Aorta (tissue), 5 donors: Measurements from ENCODE around the gene STIM1. TPM values are rescaled to one million over a fixed set of nuclear protein-coding genes. Genes with fewer than 3 reads are reported as not detected.

ENCODE experiments used
- ATAC-seq: fragments of 200-7000 bp; cut with Tn5 transposase; one replicate; pipeline ENCODE4 v1.9.1; 2022; ENCODE audit warnings: moderate library complexity; ENCODE audit not compliant: low FRiP score
- DNase-seq, 2 donors: peaks; one replicate each; pipeline ENCODE4 v3.0.0-alpha.2; 2020
- H3K27ac ChIP-seq, 2 donors: one replicate each; pipeline ENCODE4 v1.5.1; 2013; ENCODE audit warnings: low read length in 2 of 2, mild to moderate bottlenecking in 2 of 2, moderate library complexity in 2 of 2, control low read depth in 1 of 2, inconsistent platforms in 1 of 2, low read depth in 1 of 2
- H3K27me3 ChIP-seq, 2 donors: one replicate each; pipeline ENCODE4 v1.6.1; 2013; ENCODE audit warnings: control low read depth in 1 of 2, low read length in 1 of 2, mild to moderate bottlenecking in 1 of 2, moderate library complexity in 1 of 2; ENCODE audit not compliant: insufficient read depth in 2 of 2, control insufficient read depth in 1 of 2
- H3K36me3 ChIP-seq, 2 donors: one replicate each; pipeline ENCODE4 v1.6.1; 2013; ENCODE audit warnings: control low read depth in 1 of 2, low read length in 1 of 2, mild to moderate bottlenecking in 1 of 2; ENCODE audit not compliant: insufficient read depth in 2 of 2, control insufficient read depth in 1 of 2
- H3K4me1 ChIP-seq, 2 donors: one replicate each; pipeline ENCODE4 v1.6.1; 2013; ENCODE audit warnings: low read length in 2 of 2, control low read depth in 1 of 2, mild to moderate bottlenecking in 1 of 2, moderate library complexity in 1 of 2; ENCODE audit not compliant: insufficient read depth in 2 of 2, control insufficient read depth in 1 of 2
- H3K4me3 ChIP-seq, 2 donors: one replicate each; pipeline ENCODE4 v1.5.1; 2013; ENCODE audit warnings: low read length in 2 of 2, control low read depth in 1 of 2, mild to moderate bottlenecking in 1 of 2
- H3K9me3 ChIP-seq: one replicate; pipeline ENCODE4 v1.6.1; 2013; ENCODE audit warnings: mild to moderate bottlenecking, low read length; ENCODE audit not compliant: control insufficient read depth
- WGBS, 2 donors: extraction: QIAGEN DNeasy Blood & Tissue Kit; methylation state at CpG; one replicate each; pipeline ENCODE4 v1.1.7; 2013; 5-methylcytosine and 5-hydroxymethylcytosine counted together
- intact Hi-C, 2 donors: fragments of 100-400 bp; cut with DNase I; formaldehyde crosslinking; loops; one replicate each; pipeline versions ENCODE4 v1.14.2 to v1.15.0; 2022
- polyA plus RNA-seq, 2 donors: library from polyadenylated mRNA; stranded (reverse); fragments of 200-250 nt; gene quantifications; one replicate each; pipeline ENCODE4 v1.2.3, GENCODE V29; 2013
- total RNA-seq, 2 donors: library from RNA; stranded (reverse); fragmentation: NEBNext Ultra II Directional; extraction: Animal tissue kit (Norgen Biotek cat#: 25700); gene quantifications; one replicate each; pipeline ENCODE4 v1.2.1, GENCODE V29; 2021
- donor health status: healthy with polysubstance abuse.
- donor health status: Bipolar disorder and iron deficiency.
- donor health status: DM: no; HTN: no; CAD: no.
- donor health status: DM: no; HTN: no; CAD: no.
- donor health status: DM: yes; HTN: yes; CAD: no.

Gene STIM1
- total and polyA plus RNA-seq, 4 donors, result 14.9 to 69.5 (median 48.8) TPM

DNA sequence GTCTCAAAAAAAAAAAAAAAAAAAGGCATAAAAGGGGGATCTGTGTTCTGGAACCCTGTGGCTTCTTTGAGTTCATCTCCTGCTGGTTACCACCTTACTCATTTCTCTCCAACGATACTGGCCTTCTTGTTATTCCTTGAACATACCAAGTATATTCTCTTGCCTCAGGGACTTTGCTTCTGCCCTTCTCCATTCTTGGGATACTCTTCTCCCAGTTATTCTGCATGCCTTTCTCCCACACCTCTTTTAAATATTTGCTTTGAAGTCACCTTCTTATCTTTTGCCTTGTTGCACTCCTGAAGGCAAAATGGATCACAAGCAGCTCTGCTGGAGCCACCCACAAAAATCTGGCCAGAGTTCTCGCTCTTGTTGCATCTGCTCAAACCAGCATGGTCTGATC, 163.2 kb downstream of the STIM1 start:
- ATAC-seq, result no peak
- no peak for DNase-seq
- Histone ChIP-seq H3K4me3 (no peak overlapping the region), H3K9me3 (no peaks in the 10 kb centered on the region), H3K27me3 (no peaks in the 10 kb centered on the region), H3K36me3 (no peaks in the 10 kb centered on the region), H3K27ac (no peak overlapping the region), H3K4me1 (no peaks in the 10 kb centered on the region)
- intact Hi-C loops, result no loop called here
- WGBS, 2 donors, result 97 to 99% methylated on average over 2 of the region's 2 CpGs

DNA sequence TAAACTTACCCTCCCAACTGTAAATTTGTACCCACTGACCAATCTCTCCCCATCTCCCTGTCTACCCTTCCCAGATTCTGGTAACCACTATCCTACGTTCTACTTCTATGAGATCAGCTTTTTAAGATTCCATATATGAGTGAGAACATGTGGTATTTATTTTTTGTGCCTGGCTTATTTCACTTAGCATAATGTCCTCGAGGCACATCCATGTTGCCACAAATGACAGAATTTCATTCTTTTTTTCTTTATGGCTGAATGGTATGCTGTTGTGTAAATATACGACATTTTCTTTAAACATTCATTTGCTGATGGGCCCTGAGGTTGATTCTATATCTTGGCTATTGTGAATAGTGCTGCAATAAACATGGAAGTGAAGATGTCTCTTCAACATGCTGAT, 164.4 kb downstream of the STIM1 start:
- H3K36me3 ChIP-seq, result no peaks in the 10 kb centered on the region
- intact Hi-C loops, result no loop called here
- no peak for ATAC-seq
- peaks cover 0 to 3% of the 10 kb centered on the region in 2 donors for H3K4me1 ChIP-seq
- no peak overlapping the region for H3K4me3 ChIP-seq
- 73% methylated on average over 3 of the region's 3 CpGs for WGBS, 2 donors
- no peak for DNase-seq
- H3K27ac ChIP-seq, result no peak overlapping the region
- H3K27me3 ChIP-seq, result no peaks in the 10 kb centered on the region
- H3K9me3 ChIP-seq, result no peaks in the 10 kb centered on the region

DNA sequence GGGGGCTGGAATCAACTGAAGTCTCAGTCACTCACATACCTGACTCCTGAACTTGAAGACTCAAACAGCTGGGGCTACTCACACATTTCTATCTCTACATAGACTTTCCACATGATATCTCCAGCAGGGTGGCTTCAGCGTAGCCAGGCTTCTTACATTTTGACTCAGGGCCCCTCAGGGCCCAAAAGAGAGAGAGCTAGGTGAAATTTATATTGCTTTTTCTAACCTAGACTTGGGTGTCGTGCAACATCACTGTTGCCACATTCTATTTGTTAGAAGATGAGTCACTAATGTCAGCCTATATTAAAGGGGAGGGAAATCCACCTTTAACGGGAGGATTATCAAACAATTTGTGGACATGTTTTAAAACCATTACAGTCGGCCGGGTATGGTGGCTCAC, 167.2 kb downstream of the STIM1 start:
- H3K27ac ChIP-seq, result no peak overlapping the region
- DNase-seq (no peak), ATAC-seq (no peak)
- intact Hi-C loops, result no loop called here
- H3K4me1 ChIP-seq, result peaks cover 4 to 10% of the 10 kb centered on the region in 2 donors
- 97 to 98% methylated on average over 5 of the region's 5 CpGs for WGBS, 2 donors
- no peaks in the 10 kb centered on the region for H3K36me3 ChIP-seq
- H3K9me3 ChIP-seq, result no peaks in the 10 kb centered on the region
- H3K27me3 ChIP-seq, result no peaks in the 10 kb centered on the region
- H3K4me3 ChIP-seq, result no peak overlapping the region

DNA sequence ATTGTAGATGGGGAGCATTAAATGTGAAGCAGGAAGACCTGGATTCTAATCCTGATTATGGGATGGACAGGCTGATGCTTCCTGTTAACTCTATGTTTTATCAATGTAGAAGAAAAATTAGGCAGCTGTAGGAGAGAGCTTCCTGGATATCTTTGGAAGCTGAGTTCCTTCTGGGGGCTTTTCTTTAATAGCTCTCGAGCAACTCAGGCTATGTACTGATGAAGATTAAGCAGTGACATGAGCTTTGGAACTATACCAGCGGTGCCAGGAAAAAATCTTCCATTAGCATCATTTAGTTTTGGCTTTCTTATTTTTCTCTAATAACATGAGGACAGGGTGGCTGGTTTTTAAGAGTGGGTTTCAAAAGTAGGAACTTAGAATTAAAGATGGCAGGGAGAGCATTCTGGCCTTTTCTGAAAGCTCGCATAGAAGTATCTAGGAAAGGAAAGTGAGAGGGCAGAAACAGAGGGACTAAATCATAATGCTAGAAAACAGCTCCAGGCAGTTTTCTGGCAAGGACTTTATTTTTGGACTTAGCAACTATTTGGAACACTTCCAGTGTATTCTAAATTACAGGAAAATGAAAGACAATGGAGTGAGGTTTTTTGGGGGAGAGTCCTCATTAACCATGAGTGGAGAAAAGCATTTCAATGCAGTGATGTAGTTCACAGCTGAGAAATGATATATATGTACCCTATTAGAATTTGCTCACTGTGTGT, 169.9 kb downstream of the STIM1 start:
- Histone ChIP-seq H3K27me3 (no peaks in the 10 kb centered on the region), H3K4me1 (peaks cover 4 to 10% of the 10 kb centered on the region in 2 donors), H3K36me3 (no peaks in the 10 kb centered on the region), H3K27ac (peak overlapping the region; percentile 12 to 19), H3K9me3 (no peaks in the 10 kb centered on the region), H3K4me3 (no peak overlapping the region)
- intact Hi-C loops, result no loop called here
- WGBS, 2 donors, result 24 to 26% methylated on average over 3 of the region's 3 CpGs
- ATAC-seq (peak; percentile 57), DNase-seq (no peak)

DNA sequence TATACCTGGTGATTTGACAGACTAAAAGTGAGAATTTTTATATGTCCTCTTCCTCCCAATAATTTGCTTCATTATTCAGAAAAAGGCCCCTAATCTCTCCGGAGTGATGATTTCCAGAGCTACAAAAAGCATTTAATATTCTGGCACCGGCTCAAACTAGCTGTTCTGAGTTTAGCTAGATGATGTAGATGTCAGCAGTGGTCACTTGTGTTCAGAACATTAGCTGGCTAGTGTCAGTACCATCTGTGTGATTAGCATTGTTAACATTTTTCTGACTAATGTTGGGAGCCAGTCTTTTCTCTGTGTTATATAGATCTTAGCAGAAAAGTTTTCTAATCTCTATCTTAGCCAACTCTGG, 170.5 kb downstream of the STIM1 start:
- Histone ChIP-seq H3K4me1 (peaks cover 4 to 10% of the 10 kb centered on the region in 2 donors), H3K27me3 (no peaks in the 10 kb centered on the region), H3K36me3 (no peaks in the 10 kb centered on the region), H3K9me3 (no peaks in the 10 kb centered on the region), H3K4me3 (no peak overlapping the region), H3K27ac (no peak overlapping the region)
- intact Hi-C loops, result no loop called here
- WGBS, 2 donors, result 12 to 13% methylated on average over 2 of the region's 2 CpGs
- DNase-seq (no peak), ATAC-seq (peak; percentile 11)

DNA sequence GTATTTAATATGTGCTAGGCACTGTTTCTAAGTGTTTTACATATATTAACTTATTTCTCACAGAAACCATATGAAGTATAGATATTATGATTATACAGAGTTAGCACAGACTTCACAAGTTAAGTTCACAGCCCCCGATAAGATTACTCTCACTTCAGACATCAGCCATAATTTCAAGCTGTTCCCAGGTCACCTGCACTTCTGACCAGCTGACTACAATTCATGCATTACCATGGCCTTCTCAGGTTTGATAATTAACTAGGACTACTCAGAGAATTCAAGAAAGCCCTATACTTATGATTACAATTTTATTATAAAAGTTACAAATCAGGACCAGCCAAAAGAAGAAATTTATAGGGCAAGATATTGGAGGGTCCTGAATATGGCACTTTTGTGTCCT, 170.9 kb downstream of the STIM1 start:
- 91 to 97% methylated on average over 1 of the region's 1 CpG for WGBS, 2 donors
- intact Hi-C loops, result no loop called here
- Histone ChIP-seq H3K27ac (no peak overlapping the region), H3K4me3 (no peak overlapping the region), H3K27me3 (no peaks in the 10 kb centered on the region), H3K4me1 (peaks cover 4 to 10% of the 10 kb centered on the region in 2 donors), H3K9me3 (no peaks in the 10 kb centered on the region), H3K36me3 (no peaks in the 10 kb centered on the region)
- ATAC-seq, result no peak
- DNase-seq, result no peak

DNA sequence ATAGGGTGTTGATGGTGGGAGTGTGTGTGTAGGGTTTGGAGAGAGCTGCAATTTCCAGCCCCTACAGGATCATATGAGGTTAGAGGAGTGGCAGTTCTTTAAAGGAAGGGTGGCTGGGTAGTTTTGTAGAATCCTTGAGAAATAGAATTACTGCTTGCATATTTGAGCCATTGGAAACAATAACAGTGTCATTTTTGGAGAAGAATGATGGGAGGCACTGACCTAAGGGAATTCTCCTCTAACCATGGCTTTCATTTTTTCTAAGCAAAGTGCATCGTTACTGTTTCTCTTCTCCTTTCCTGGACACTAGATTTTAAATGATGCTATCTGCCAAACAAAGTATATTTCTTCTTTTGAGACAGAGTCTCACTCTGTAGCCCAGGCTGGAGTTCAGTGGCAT, 172.3 kb downstream of the STIM1 start:
- WGBS, 2 donors, result 11 to 31% methylated on average over 1 of the region's 1 CpG
- no peaks in the 10 kb centered on the region for H3K27me3 ChIP-seq
- no peaks in the 10 kb centered on the region for H3K9me3 ChIP-seq
- intact Hi-C loops, result no loop called here
- H3K27ac ChIP-seq, result no peak overlapping the region
- ATAC-seq, result no peak
- no peaks in the 10 kb centered on the region for H3K36me3 ChIP-seq
- no peak for DNase-seq
- H3K4me1 ChIP-seq, result peaks cover 4 to 10% of the 10 kb centered on the region in 2 donors
- no peak overlapping the region for H3K4me3 ChIP-seq

DNA sequence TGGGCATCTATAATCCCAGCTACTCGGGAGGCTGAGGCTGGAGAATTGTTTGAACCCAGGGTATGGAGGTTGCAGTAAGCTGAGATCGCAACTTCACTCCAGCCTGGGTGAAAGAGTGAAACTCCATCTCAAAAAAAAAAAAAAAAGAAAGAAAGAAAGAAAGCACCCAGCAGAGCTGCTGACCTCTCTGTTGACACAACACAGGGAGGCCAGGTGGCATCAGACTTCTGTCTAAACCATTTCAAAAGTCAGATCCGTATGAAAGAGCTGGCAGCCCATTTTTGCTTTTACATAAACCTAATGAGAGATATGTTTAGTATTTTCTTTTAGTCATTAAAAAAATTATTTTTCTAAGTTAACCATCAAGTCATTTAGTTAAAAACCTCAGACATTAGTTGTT, 174.7 kb downstream of the STIM1 start:
- ATAC-seq (no peak), DNase-seq (no peak)
- H3K27ac ChIP-seq, result no peak overlapping the region
- H3K36me3 ChIP-seq, result no peaks in the 10 kb centered on the region
- no peaks in the 10 kb centered on the region for H3K9me3 ChIP-seq
- H3K4me1 ChIP-seq, result peaks cover 3 to 4% of the 10 kb centered on the region in 2 donors
- no peak overlapping the region for H3K4me3 ChIP-seq
- H3K27me3 ChIP-seq, result no peaks in the 10 kb centered on the region
- intact Hi-C loops, result no loop called here
- WGBS, 2 donors, result 71 to 80% methylated on average over 3 of the region's 3 CpGs

DNA sequence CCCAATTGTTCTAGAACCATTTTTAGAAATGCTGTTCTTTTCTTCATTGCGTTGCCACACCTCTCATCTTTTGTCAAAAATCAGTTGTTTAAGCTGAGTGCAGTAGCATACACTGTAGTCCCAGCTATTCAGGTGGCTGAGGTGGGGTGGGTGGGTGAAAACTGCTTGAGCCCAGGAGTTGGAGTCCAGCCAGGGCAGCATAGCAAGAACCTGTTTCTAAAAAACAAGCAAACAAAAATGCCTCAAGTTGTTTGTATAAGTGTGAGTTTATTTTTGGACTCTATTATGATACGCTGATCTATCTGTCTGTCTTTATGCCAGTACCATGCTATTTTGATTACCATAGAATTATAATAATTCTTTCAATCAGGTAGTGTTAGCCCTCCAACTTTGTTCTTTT, 176.6 kb downstream of the STIM1 start:
- Histone ChIP-seq H3K36me3 (no peaks in the 10 kb centered on the region), H3K4me1 (peaks cover 0 to 2% of the 10 kb centered on the region in 2 donors), H3K9me3 (no peaks in the 10 kb centered on the region), H3K27ac (no peak overlapping the region), H3K4me3 (no peak overlapping the region), H3K27me3 (no peaks in the 10 kb centered on the region)
- ATAC-seq (no peak), DNase-seq (no peak)
- 70 to 86% methylated on average over 2 of the region's 2 CpGs for WGBS, 2 donors
- intact Hi-C loops, result no loop called here
